ENCODE measurements around the gene SAMD5. TPM values are rescaled to one million over a fixed set of nuclear protein-coding genes. Genes with fewer than 3 reads are reported as not detected.

The SAMD5 gene
- total and polyA plus RNA-seq, 4 experiments from 2014 or later, result not detected

DNA sequence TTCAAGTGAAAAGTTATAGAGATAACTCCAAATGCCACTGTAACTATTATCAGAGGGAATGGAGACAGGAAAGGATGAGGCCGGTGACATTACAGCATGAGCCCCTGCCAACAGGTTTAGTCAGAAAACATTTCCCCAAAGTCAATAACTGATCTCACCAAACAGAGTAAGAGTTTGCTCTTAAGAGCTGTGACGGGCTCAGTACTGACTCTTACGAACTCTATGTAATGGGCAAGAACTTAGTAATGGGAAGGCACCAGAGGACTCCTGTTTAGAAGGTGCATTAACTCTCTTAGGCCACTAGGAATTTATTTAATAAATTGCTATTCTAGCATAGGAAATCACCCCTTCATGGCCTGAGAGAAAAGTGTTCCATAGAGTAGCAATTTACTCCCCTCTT lies 76.8 kb downstream of the SAMD5 start:
- intact Hi-C loops (cut with micrococcal nuclease), result no loop called here
- Mint-ChIP-seq H3K27ac (no peak overlapping the region), H3K4me3 (no peak overlapping the region), H3K9me3 (peaks cover 0 to 4% (median under 1%) of the 10 kb centered on the region in 8 donors), H3K36me3 (no peaks in the 10 kb centered on the region), H3K27me3 (peaks cover 0 to 2% of the 10 kb centered on the region in 2 donors), H3K4me1 (no peaks in the 10 kb centered on the region)
- no peaks in the 10 kb centered on the region for H3K9me3 ChIP-seq (ENCODE audit: control insufficient read depth in 1 of 2, low read length in 2 of 2)
- no peaks in the 10 kb centered on the region for H3K27me3 ChIP-seq (ENCODE audit: insufficient read depth, low read length)
- H3K36me3 ChIP-seq (ENCODE audit: insufficient read depth, low read length), result no peaks in the 10 kb centered on the region
- POLR2A ChIA-PET (ENCODE audit: partially characterized antibody), result no interaction called here
- CTCF ChIA-PET (ENCODE audit: partially characterized antibody), result no interaction called here
- H3K27ac ChIP-seq (ENCODE audit: low read depth, low read length), result no peak overlapping the region
- no peaks in the 10 kb centered on the region for H3K4me1 ChIP-seq (ENCODE audit: insufficient read depth, low read length)
- DNase-seq, result no peak
- H3K4me3 ChIP-seq (ENCODE audit: low read length in 2 of 2), result no peak overlapping the region

GRCh38 chr6:147586044-147586443 lies 77.6 kb downstream of the SAMD5 start:
- H3K36me3 ChIP-seq (ENCODE audit: insufficient read depth, low read length), result no peaks in the 10 kb centered on the region
- H3K4me3 Mint-ChIP-seq, result no peak overlapping the region
- H3K27me3 ChIP-seq (ENCODE audit: insufficient read depth, low read length), result no peaks in the 10 kb centered on the region
- H3K27ac ChIP-seq (ENCODE audit: low read depth, low read length), result no peak overlapping the region
- CTCF ChIA-PET (ENCODE audit: partially characterized antibody), result no interaction called here
- H3K4me1 Mint-ChIP-seq, result no peaks in the 10 kb centered on the region
- H3K9me3 Mint-ChIP-seq, result peaks cover 0 to 3% (median 0%) of the 10 kb centered on the region in 8 donors
- H3K9me3 ChIP-seq (ENCODE audit: control insufficient read depth in 1 of 2, low read length in 2 of 2), result no peaks in the 10 kb centered on the region
- H3K27me3 Mint-ChIP-seq, result peaks cover 0 to 2% of the 10 kb centered on the region in 2 donors
- H3K36me3 Mint-ChIP-seq, result no peaks in the 10 kb centered on the region
- H3K4me3 ChIP-seq (ENCODE audit: low read length in 2 of 2), result no peak overlapping the region
- no peak for DNase-seq
- POLR2A ChIA-PET (ENCODE audit: partially characterized antibody), result no interaction called here
- H3K27ac Mint-ChIP-seq, result no peak overlapping the region
- intact Hi-C loops (cut with micrococcal nuclease), result no loop called here
- H3K4me1 ChIP-seq (ENCODE audit: insufficient read depth, low read length), result no peaks in the 10 kb centered on the region

DNA sequence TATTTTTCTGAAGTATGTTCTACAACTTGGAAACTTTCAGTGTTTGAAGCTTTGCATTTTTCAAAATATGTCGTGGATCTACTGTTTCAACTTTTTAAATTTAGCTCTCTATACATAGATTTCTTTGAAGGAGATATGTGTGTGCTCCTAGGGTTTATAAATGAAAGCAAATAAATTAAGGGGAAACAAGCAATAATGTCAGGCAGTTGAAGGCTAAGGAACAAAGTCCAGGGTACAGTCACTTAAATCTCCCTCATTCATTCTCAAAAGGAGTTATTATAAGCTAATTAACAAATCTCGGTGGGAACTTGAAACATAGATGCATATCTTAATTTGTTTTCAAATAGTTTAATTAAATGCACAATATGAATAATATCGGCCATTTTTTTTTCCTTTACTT lies 79.4 kb downstream of the SAMD5 start:
- Mint-ChIP-seq H3K27ac (no peak overlapping the region), H3K27me3 (no peaks in the 10 kb centered on the region), H3K4me3 (no peak overlapping the region), H3K4me1 (no peaks in the 10 kb centered on the region), H3K36me3 (no peaks in the 10 kb centered on the region), H3K9me3 (no peaks in the 10 kb centered on the region)
- ChIA-PET POLR2A (ENCODE audit: partially characterized antibody) (no interaction called here), CTCF (ENCODE audit: partially characterized antibody) (no interaction called here)
- Histone ChIP-seq H3K27ac (ENCODE audit: low read depth, low read length) (no peak overlapping the region), H3K4me1 (ENCODE audit: insufficient read depth, low read length) (no peaks in the 10 kb centered on the region), H3K27me3 (ENCODE audit: insufficient read depth, low read length) (no peaks in the 10 kb centered on the region), H3K36me3 (ENCODE audit: insufficient read depth, low read length) (no peaks in the 10 kb centered on the region), H3K4me3 (ENCODE audit: low read length in 2 of 2) (no peak overlapping the region), H3K9me3 (ENCODE audit: control insufficient read depth in 1 of 2, low read length in 2 of 2) (no peaks in the 10 kb centered on the region)
- DNase-seq, result no peak
- intact Hi-C loops (cut with micrococcal nuclease), result no loop called here

GRCh38 chr6:147588469-147588868 lies 80.0 kb downstream of the SAMD5 start:
- no peaks in the 10 kb centered on the region for H3K4me1 Mint-ChIP-seq
- H3K36me3 Mint-ChIP-seq, result no peaks in the 10 kb centered on the region
- H3K4me3 Mint-ChIP-seq, result no peak overlapping the region
- Histone ChIP-seq H3K27me3 (ENCODE audit: insufficient read depth, low read length) (no peaks in the 10 kb centered on the region), H3K36me3 (ENCODE audit: insufficient read depth, low read length) (no peaks in the 10 kb centered on the region), H3K4me1 (ENCODE audit: insufficient read depth, low read length) (no peaks in the 10 kb centered on the region), H3K4me3 (ENCODE audit: low read length in 2 of 2) (no peak overlapping the region), H3K9me3 (ENCODE audit: control insufficient read depth in 1 of 2, low read length in 2 of 2) (no peaks in the 10 kb centered on the region), H3K27ac (ENCODE audit: low read depth, low read length) (no peak overlapping the region)
- intact Hi-C loops (cut with micrococcal nuclease), result no loop called here
- ChIA-PET CTCF (ENCODE audit: partially characterized antibody) (no interaction called here), POLR2A (ENCODE audit: partially characterized antibody) (no interaction called here)
- no peaks in the 10 kb centered on the region for H3K27me3 Mint-ChIP-seq
- H3K27ac Mint-ChIP-seq, result no peak overlapping the region
- no peaks in the 10 kb centered on the region for H3K9me3 Mint-ChIP-seq
- DNase-seq, result no peak

DNA sequence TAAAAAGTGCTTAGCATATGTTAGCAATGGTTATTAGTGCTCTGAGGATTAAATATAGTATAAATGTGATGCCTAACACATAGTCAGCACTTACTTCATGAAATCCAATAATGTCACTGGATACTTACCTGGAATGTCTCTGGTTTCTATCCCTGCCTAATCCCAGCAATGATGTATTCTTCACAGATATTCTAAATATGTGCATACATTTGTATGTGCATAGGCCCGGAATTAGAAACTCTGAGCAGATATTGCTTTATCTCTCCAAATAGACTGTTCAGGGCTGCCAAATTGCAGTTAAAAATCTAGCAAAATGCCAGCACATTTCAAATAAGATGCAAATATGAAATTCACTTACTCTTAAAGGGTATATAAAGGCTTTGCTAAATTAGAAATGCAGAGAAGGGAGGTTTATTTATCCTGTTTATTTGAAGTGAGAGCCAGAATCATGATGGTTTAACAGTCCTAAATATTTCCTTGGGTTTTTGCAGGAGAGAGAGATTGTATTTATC lies 81.3 kb downstream of the SAMD5 start:
- H3K27ac ChIP-seq (ENCODE audit: low read depth, low read length), result no peak overlapping the region
- ChIA-PET POLR2A (ENCODE audit: partially characterized antibody) (no interaction called here), CTCF (ENCODE audit: partially characterized antibody) (no interaction called here)
- H3K27me3 ChIP-seq (ENCODE audit: insufficient read depth, low read length), result no peaks in the 10 kb centered on the region
- Mint-ChIP-seq H3K27me3 (no peaks in the 10 kb centered on the region), H3K4me1 (no peaks in the 10 kb centered on the region), H3K4me3 (no peak overlapping the region), H3K36me3 (no peaks in the 10 kb centered on the region), H3K27ac (no peak overlapping the region), H3K9me3 (no peaks in the 10 kb centered on the region)
- H3K4me1 ChIP-seq (ENCODE audit: insufficient read depth, low read length), result no peaks in the 10 kb centered on the region
- intact Hi-C loops (cut with micrococcal nuclease), result no loop called here
- no peaks in the 10 kb centered on the region for H3K36me3 ChIP-seq (ENCODE audit: insufficient read depth, low read length)
- no peak overlapping the region for H3K4me3 ChIP-seq (ENCODE audit: low read length in 2 of 2)
- no peak for DNase-seq
- no peaks in the 10 kb centered on the region for H3K9me3 ChIP-seq (ENCODE audit: control insufficient read depth in 1 of 2, low read length in 2 of 2)

DNA sequence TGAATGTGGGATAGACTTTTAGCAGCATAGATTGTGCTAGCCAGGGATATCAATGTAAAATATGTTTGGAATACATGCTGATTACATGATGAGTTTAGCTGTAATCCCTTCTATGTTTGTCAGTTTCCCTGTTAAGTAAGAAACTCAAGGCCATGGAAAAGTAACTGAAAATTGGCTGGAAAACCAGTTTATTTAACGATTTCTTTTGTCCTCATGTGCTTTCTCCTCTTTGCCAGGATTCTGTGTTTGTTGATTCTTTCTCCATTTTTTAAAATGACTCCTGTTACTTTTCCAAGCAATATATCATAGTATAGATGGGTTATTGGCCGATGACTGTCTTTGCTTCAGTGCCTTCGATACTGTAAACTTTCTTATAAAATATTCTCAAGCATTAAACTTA lies 87.5 kb downstream of the SAMD5 start:
- no peak overlapping the region for H3K4me3 ChIP-seq (ENCODE audit: low read length in 2 of 2)
- no peak for DNase-seq
- intact Hi-C loops (cut with micrococcal nuclease), result no loop called here
- Mint-ChIP-seq H3K27ac (no peak overlapping the region), H3K27me3 (peaks cover 0 to 3% of the 10 kb centered on the region in 2 donors), H3K9me3 (peaks cover 0 to 2% (median 0%) of the 10 kb centered on the region in 8 donors), H3K4me1 (no peaks in the 10 kb centered on the region), H3K4me3 (no peak overlapping the region), H3K36me3 (no peaks in the 10 kb centered on the region)
- CTCF ChIA-PET (ENCODE audit: partially characterized antibody), result no interaction called here
- H3K36me3 ChIP-seq (ENCODE audit: insufficient read depth, low read length), result no peaks in the 10 kb centered on the region
- no peak overlapping the region for H3K27ac ChIP-seq (ENCODE audit: low read depth, low read length)
- H3K4me1 ChIP-seq (ENCODE audit: insufficient read depth, low read length), result no peaks in the 10 kb centered on the region
- POLR2A ChIA-PET (ENCODE audit: partially characterized antibody), result no interaction called here
- no peaks in the 10 kb centered on the region for H3K9me3 ChIP-seq (ENCODE audit: control insufficient read depth in 1 of 2, low read length in 2 of 2)
- H3K27me3 ChIP-seq (ENCODE audit: insufficient read depth, low read length), result no peaks in the 10 kb centered on the region

DNA sequence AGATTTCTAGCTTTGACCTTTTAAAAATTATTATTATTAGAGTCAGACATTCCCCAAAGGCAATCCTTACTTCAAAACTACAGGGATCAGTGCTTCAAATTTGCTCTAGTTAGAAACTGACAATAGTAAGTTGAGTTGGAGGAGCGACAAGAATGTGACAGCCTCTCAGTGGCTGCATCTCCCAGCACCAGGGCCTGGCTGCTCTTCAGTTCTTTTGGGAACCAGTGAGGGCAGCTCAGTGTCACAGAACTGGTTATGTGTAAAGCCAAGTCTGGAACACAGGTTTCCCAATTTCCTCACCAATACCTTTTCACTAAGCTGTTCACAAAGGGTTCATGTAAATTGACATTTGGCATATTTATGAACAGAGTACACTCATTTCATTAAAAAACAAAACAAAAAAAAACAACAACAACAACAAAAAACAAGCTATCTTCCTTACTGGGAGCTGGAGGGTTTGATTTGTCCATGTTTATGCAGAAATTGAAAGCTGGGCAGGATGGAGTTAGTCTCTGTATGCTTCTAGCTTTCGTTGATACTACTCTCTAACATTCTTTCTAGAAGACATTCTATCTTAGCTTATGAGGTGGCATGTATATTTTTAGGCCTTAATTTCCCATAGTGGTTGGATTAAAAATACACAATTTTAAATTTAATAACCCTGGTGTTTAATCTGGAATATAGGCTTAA lies 95.0 kb downstream of the SAMD5 start:
- Mint-ChIP-seq H3K9me3 (peaks cover 0 to 5% (median 0%) of the 10 kb centered on the region in 8 donors), H3K36me3 (no peaks in the 10 kb centered on the region), H3K27me3 (peaks cover 0 to 6% of the 10 kb centered on the region in 2 donors), H3K4me3 (no peak overlapping the region), H3K27ac (no peak overlapping the region), H3K4me1 (no peaks in the 10 kb centered on the region)
- intact Hi-C loops (cut with micrococcal nuclease), result no loop called here
- ChIA-PET POLR2A (ENCODE audit: partially characterized antibody) (no interaction called here), CTCF (ENCODE audit: partially characterized antibody) (no interaction called here)
- H3K4me3 ChIP-seq (ENCODE audit: low read length in 2 of 2), result no peak overlapping the region
- H3K4me1 ChIP-seq (ENCODE audit: insufficient read depth, low read length), result no peaks in the 10 kb centered on the region
- no peak overlapping the region for H3K27ac ChIP-seq (ENCODE audit: low read depth, low read length)
- DNase-seq, result no peak
- H3K36me3 ChIP-seq (ENCODE audit: insufficient read depth, low read length), result no peaks in the 10 kb centered on the region
- no peaks in the 10 kb centered on the region for H3K9me3 ChIP-seq (ENCODE audit: control insufficient read depth in 1 of 2, low read length in 2 of 2)
- H3K27me3 ChIP-seq (ENCODE audit: insufficient read depth, low read length), result no peaks in the 10 kb centered on the region

Data from CD4-positive, alpha-beta memory T cell (primary cell).